Stromal cell of bone marrow (primary cell): ENCODE results near the gene NPHP4.

Source experiments
- DNase-seq: peaks from one replicate; pipeline ENCODE4 v3.0.0-alpha.2; 2012; ENCODE audit warnings: low read depth

The NPHP4 gene

DNA sequence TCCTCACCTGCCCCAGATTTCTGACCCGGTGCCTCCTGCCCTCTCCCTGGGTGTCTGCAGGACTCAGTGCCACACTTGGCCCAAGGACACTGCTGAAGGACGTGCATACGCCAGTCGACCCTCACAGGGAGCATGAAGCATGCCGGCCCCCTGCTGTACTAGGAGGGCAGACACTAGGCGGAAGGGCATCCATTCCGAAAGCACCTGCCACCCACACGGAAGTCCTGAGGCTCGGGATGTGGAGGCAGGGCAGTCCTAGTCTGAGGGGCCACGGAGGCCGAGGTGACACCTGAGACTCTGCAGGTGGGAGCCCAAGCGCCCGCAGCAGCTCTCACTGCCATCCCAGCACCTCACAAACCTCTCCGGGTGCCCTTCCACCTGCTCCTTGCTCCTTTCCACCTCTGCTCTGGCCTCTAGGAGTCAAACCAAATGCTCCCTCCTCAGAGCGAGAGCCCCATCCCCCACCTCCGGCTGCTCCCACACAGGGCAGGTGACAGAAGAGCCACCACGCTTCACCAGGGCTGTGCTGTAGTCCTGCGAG lies 2.4 kb downstream of the NPHP4 start:
- DNase-seq: no peak

DNA sequence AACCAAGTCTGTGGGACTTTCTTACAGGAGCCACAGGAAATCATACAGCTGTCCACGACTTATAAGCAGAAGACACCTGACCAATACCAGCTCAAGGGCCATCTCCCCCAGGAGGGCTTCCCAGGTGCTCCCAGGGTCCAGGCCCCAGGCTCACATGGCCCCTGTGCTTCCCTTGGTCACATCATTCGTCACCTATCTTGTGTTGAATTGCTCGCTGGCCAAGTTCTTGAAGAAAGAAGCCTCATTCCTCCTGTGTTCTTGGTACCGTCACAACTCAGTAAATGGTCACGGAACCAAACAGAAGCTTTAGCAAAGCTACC lies 3.0 kb downstream of the NPHP4 start:
- no peak for DNase-seq

DNA sequence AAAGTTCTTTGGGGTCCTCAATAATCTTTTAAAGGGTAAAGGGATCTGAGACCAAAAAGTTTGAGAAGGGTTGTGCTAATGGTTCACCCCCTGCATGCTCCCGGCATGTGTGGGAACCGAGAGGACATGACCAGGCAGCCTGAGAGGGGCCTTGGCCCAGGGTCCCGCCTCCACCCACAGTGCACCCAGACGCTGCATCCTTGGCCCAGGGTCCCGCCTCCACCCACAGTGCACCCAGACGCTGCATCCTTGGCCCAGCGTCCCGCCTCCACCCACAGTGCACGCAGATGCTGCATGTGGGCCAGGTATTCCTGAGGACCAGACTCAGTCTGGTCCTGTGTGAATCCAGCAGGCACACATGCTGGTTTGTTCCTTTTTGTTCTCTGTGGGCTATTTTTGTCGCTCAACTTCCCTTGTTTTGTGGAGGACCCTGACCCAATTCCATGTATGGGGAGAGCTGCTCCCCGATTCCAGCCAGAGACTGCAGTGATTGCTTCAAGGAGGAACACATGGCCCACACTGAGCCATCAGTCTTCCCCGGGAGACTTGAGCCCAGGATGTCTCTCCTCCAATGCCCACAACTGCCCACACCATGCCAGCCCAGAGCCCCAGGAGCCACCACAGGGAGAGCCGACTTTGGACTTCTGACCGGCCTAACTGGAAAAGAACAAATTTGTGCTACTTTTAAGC lies 3.5 kb downstream of the NPHP4 start:
- no peak for DNase-seq

DNA sequence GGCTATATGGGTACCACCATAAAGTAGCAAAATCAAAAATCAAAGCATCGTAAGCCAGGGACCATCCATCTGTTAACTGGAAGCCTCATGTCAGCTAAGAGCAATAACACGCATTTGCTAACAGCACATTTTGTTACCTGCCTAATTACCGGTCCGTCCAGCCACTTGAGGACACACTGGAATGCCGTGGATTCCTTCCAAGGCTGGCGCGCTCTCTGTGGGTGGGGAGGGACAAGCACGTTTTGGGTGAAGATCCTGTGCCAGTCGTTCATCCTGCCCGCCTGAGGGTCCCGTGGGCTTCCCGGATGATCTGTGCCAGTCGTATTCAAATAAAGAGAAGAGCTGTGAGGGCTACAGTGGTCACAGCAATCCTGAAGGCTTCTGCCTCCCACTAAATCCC lies 6.2 kb downstream of the NPHP4 start:
- DNase-seq: no peak

DNA sequence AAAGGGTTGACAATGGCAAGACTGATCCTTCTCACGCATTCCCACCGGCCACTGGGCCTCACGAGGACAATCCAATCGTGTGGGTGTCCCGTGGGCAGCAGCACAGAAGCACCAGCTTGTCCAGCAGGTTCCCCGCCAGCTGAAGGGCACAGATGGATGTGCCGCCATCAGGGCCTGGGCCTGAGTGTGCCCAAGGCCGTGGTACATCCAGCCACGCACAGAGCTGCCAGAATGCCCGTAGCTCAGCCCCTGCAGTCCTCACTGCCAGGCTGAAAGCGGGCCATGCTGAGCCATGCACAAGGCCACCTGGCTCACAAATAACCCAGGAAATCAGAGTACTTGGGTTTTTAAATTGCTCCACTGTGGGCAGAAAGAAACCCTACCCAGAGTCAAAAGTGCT lies 7.0 kb downstream of the NPHP4 start:
- no peak for DNase-seq

DNA sequence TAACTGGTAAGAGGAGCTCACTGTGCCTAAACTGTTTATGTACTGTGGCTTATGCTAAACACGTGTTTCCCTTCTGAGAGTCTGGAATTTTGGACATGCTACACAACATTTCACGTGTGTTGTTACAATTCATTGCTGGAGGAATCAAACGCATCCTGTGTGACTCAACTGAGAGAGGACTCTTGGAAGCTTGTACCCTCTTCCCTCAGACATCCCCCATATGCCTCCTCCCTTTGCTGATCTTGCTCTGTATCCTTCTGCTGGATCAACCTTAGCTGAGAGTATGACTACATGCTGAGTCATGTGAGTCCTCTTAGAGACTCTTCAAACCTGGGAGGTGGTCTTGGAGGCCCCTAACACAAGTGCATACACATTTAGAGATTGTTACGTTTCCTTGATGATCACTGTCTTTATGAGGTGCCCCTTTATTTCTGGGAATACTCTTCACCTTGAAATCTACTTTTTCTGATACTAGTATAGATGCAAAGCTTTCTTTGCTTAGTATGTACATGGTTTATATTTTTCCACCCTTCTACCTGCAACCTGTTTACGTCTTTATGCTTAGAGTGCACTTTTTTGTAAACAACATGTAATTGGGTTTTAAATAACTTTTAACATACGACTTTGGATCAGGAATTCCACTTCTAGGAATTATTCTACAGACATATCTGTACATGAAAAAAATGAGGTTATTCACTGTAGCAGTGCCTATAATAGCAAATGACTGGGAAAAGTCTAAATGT lies 8.7 kb downstream of the NPHP4 start:
- no peak for DNase-seq

DNA sequence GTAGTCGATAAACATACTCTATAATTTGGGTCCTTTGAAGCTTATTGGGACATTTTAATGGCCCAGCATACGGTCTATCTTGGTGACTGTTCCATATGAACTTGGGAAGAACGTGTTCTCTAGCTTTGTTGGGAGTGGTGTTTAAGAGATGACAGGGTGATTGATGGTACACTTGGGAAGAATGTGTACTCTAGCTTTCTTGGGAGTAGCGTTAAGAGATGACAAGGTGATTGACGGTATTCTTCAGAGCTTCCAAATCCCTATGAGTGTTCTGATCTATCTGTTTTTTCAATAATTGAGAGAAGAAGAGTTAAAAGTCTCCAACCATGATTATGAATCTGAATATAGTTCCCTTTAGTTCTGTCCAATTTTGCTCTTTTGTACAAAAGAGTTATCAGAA lies 9.4 kb downstream of the NPHP4 start:
- no peak for DNase-seq

DNA sequence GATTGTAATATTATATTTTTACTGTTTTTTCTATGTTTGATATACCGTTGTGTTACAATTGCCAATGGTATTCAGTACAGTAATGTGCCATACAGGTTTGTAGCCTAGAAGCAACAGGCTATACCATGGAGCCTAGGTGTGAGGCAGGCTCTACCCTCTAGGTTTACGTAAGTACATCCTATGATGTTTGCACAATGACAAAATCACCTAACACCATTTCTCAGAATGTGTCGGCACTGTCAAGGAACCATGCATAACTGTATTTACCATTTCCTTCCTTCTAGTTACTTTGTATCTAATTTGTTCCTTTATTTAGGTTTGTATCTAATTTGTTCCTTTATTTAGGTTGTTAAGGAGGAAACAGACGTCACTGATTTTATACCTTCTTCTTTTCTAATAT lies 9.9 kb downstream of the NPHP4 start:
- no peak for DNase-seq

DNA sequence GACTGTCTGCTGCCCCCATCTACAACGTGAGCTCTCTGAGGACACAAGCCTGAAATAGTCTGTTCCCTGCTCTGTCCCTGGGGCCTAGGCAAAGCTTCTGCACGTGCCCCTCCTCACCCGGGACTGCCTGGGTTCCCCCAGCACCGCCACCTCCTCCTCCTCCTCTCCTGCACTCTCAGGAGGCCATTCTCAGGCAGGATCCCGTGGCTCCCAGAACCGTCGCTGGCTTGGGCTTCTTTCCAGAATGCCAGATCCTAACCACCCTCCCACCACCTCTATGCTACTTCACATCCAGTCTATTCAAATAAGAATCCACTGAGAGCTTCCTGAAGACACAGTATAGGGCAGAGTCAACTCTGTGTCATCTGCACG lies 11.2 kb downstream of the NPHP4 start:
- no peak for DNase-seq

DNA sequence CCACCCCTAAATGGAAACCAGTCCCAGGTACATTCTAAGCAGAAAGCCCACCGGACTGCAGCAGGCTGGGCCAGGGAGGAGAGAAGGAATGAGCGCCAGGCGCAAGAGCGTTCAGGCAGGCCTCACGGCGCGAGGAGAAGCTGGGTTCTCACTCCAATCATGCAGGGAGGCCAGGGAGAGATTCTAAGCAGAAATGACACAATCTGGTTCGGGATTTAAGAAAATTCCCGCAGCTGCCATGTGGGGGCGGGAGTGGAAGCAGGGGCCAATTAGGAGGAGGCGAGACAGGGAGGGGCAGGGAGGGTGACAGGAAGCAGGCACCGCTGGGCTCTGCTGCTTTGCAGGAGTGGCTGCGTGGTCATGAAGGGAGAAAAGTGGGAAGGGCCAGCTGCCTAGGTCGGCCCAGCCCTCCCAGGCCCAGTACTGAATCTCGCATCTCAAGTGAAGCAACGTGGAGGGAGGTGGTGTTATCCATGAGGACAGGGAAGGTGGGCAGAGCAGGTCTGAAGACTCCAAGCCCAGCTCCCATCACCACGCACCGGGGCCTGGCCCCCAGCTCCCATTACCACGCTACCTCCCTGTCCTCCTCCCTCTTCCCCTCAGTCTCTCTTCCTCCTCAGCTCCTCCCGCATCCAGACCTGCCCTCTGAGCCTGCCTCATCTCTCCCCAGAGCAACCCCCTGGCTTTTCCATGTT lies 11.8 kb downstream of the NPHP4 start:
- no peak for DNase-seq

DNA sequence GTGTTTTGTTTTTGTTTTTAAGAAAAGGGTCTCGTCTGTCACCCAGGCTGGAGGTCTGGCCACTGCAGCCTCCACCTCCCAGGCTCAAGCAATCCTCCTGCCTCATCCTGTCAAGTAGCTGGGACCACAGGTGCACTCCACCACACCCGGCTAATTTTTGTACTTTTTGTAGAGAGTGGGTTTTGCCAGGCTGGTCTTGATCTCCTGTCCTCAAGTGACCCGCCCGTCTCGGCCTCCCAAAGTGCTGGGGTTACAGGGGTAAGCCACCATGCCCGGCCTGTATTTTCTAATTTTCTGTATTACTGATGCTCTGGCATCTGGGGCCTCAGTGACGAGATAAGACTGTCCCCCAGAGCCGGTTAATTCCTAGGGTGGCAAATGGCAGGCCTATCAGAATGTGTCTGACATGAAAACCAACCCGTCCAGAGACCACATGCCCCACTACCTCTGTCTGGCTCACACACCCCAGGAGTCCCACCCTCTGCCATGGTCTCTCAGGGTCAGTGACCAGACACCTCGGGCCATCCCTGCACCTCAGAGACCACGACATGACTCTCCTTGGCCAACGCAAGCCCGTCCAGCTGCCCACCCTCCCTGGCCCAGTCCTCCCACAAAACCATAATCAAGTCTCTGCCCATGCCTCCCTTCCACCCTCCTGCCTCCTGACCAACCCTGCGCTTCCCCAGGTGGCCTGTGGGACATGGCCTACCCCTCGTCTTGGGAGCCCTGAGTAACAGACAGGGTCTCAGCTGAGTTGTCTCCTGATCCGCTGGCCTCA lies 12.5 kb downstream of the NPHP4 start:
- DNase-seq: no peak

DNA sequence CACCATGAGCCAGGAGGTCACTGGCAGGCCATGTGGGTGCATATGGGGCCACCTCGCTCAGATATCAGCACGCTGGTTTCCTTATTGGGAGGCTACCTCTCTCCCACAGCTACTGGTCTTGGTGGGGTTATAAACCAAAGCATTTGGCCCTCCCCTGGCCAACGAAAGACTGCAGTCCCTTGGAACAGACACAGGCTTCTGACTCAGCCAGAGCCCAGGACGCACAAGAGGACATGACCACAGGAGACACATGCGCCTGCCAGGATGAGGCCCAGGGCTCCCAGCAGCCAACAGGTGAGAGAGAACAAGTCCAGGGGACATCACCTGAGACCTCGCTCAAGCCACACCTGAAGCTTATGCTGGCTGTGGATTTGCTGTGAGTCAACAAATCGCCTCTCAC lies 13.8 kb downstream of the NPHP4 start:
- no peak for DNase-seq

DNA sequence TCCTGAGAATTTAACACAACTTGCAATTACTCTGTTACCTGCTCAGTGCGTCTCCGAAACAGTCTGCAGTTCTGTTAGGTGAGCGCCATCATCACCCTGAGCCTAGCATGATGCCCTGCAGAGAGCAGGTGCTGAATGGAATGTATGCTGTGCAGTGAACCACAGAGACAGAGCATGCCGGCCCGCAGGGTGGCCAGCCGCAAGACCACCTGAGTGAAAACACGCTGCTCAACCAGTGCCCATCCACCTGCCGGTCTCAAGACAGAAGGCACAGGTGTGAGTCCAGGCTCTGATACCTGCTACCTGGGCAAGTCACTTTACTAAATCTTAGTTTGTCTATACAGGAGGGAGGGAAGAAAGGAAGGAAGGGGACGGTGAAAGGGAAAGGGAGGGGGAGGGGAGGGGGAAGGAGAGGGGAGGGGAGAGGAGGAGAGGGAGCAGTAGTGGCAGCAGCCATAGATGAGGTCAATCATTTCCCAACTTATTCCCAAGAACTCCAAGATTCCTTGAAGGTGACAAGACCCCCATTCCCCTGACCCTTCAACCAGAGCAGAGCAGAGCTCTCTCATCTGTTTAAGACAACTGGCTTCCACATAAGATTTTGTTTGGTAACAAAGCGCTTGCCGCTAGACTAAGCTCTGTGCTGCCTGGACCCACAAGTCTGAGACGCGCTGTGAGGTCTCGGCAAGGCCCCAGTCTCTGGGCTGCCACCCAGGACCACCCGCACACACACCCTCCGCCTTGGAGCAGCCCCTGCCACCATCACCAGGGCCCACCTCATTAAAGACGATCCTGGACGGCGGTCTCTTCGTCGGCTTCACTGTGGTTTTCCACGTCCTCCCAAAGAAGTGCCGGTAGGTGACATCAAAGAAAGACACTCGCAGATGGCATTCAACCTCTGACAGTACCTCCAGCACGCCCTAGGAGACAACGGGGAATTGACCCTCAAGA lies 14.5 kb downstream of the NPHP4 start:
- DNase-seq: no peak

DNA sequence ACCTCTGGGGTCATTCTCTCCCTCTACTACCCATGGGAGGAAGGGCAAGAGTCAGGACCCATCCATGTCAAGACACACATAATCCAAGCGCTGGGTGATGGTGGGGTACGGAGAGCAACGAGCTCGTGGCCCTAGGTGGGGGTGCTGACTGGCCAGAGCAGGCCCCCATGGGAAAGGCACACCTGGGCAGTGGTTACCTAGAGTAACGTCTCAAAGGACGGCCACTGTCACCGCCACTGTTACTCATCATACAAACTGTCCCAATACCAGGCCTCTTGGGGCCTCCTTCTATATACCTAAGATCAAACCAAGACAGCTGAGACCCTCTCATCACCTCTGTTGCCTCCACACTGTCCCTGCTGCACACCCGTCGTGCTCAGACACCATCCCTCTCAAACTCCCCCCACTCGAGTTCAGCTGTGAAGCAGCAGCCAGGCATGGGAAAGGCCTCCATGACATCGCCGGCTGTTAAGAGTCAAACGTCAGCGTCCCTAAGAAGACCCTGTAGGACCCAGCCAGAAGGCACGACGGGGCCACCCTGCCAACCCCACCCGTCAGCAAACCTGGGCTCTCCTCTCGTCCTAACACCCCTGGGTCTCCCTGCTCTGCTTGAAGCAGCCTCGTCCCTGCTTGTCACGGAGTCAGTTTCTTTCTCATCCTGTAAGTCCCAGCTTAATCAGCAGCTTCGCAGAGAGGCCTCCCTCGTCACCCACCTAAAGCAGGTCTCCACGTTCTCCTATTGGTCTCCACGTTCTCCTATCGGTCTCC lies 15.3 kb downstream of the NPHP4 start:
- DNase-seq: no peak

DNA sequence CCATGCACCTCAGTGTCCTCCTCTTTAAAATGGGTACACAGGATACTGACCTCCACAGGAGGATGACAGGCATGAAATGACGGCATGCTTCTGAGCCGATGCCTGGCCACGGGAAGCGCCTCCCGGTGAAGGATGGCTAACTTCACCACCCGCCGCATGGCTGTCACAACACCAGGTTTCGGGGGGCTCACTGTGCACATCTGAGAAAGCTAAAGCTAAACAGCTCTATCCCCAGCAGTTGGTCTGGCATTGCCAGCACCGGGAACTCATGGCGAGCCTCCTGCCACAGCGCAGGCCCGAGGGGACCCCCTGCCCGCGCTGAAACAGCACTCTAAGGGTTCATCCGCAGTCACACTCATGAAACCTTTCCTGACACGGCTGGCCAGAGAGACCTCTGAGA lies 16.0 kb downstream of the NPHP4 start:
- no peak for DNase-seq

DNA sequence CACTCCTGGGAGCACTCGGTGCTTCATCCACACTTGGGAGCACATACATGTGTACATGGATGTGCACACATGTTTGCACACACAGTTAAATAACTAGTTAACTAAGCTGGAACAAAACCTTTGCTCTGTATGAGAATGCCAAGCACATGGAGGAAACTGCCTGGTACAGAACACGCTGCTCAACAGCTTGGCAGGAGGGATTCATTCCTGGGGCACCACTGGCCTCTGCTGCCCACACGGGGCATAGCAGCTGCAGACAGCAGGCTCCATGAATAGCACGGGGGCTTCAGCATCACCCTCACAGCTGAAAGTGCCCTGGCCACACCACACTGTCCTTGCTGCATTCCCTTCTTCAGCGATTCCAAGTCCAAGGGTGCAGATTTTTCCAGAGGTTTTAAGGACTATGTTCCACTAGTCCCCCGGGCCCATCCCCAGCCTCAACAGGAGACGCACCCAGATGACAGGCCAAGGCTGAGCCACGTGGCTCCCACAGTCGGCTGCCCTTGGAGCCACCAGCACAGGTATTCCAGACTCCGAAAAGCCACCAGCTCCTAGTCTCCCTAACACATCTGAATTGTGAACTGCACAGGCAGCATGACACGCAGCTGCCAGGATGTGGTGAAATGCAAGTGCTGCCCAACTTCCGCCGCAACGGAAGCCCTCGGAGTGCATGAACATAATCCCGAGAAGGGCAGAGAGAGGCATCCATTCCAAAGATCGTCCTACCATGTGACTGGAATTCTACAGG lies 16.9 kb downstream of the NPHP4 start:
- DNase-seq: no peak

DNA sequence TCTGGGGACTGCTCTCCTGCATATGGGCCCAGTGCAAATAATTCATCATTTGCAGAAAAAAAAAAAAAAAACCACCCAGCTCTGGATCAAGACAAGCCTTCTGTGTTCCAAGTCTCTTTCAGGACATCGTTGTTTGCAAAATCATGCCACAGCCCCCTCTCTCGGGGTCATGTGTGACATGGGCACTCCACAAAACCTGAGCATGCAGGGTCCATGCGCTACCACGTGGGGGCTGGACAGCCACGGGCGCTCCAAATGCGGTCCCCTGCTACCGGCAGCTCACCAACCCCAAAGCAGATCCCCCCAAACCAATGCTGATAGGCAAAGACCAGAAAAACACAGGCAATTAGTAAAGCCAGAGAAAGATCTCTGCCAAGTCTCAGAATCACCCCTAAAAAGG lies 17.6 kb downstream of the NPHP4 start:
- no peak for DNase-seq

DNA sequence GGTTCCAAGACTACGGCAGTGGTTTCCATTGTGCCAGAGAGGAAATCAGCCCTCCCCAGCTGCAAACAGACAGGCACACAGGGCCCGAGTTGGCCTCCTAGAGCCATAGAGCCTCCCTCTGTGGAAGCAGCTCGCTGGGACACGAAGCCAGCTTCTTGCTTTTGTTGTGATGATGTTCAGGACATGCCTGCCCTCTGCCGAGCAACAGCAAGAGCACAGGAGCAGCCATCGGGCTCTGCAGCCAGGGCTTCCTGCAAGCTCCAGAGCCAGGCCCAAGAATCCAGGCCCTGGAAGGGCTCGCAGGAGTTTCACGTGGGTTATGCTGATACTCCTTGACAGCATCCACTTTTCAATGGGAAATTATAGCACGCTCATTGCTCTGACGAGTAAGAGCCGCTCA lies 18.5 kb downstream of the NPHP4 start:
- DNase-seq: no peak

DNA sequence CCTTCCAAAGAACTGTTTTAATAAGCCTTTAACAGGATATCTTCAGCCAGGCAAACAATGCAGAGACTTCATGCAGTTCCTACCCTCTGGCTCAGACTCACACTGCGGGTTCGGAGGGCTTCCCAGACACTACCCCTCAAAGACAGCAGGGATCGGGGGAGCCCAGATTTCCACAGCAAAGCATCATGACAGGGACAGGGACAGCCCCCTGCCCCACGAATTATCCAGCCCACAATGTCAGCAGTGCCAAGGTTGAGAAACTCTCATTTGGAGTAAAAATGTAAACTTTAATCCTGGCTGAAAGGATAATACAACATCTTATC lies 20.1 kb downstream of the NPHP4 start:
- DNase-seq: no peak
